H1 (cell line): ENCODE results near the gene ARHGAP26. TPM values are rescaled to one million over a fixed set of nuclear protein-coding genes. Genes with fewer than 3 reads are reported as not detected.

Experiments
- CTCF ChIA-PET: fragments of 300-600 bp; sonication (Branson Sonifier 250); formaldehyde crosslinking; loops from one replicate; lab custom pipeline; 2021; ENCODE audit not compliant: partially characterized antibody; lab: Charles Lee
- POLR2A ChIA-PET: fragments of 300-600 bp; sonication (Branson Sonifier 250); formaldehyde crosslinking; loops from one replicate; lab custom pipeline; 2021; ENCODE audit warnings: inconsistent platforms; ENCODE audit not compliant: partially characterized antibody; lab: Charles Lee
- DNase-seq, 2 experiments: peaks; one replicate each; pipeline versions ENCODE4 v3.0.0 to v3.0.0-alpha.2; 2010 to 2022; ENCODE audit warnings: low spot score in 2 of 2, low read depth in 1 of 2, mixed read lengths in 1 of 2
- FAIRE-seq: peaks from 2 replicates; lab custom pipeline; 2011; peaks lifted over from hg19 to GRCh38; lab: Jason Lieb, UNC
- H2AFZ ChIP-seq: 2 replicates; pipeline ENCODE4 v1.8.1; 2012; ENCODE audit warnings: low read length, inconsistent platforms
- H2AK5ac ChIP-seq: 2 replicates; pipeline ENCODE4 v1.6.1; 2013; ENCODE audit warnings: low read depth, low read length
- H2BK120ac ChIP-seq: replicated peaks from 2 replicates; pipeline ENCODE3; 2013; ENCODE audit warnings: low read depth, low read length, inconsistent platforms
- H2BK12ac ChIP-seq: 2 replicates; pipeline ENCODE4 v1.6.1; 2013; ENCODE audit warnings: low read depth, low read length
- H2BK15ac ChIP-seq: 2 replicates; pipeline ENCODE4 v1.6.1; 2013; ENCODE audit warnings: low read length
- H2BK20ac ChIP-seq: 2 replicates; pipeline ENCODE4 v1.6.1; 2013; ENCODE audit warnings: low read length
- H2BK5ac ChIP-seq: 2 replicates; pipeline ENCODE4 v1.6.1; 2013; ENCODE audit warnings: low read depth, low read length
- H3K14ac ChIP-seq: 2 replicates; pipeline ENCODE4 v1.6.1; 2013; ENCODE audit warnings: inconsistent platforms; ENCODE audit not compliant: insufficient read length
- H3K18ac ChIP-seq: 2 replicates; pipeline ENCODE4 v1.6.1; 2013; ENCODE audit warnings: low read length; ENCODE audit errors: extremely low read depth
- H3K23ac ChIP-seq: 2 replicates; pipeline ENCODE4 v1.6.1; 2013; ENCODE audit warnings: inconsistent platforms; ENCODE audit not compliant: insufficient read length
- H3K23me2 ChIP-seq: 2 replicates; pipeline ENCODE4 v1.6.1; 2013; ENCODE audit warnings: low read depth, low read length
- H3K27ac ChIP-seq: 2 replicates; pipeline ENCODE4 v1.6.1; 2011; ENCODE audit warnings: low read depth, low read length, inconsistent platforms
- H3K27me3 ChIP-seq, 4 experiments: replicated peaks in 1 of 4; 1 replicate in 1 of 4; 2 replicates in 3 of 4; pipeline versions ENCODE4 v1.6.1 to v1.8.1; 2011 to 2013; ENCODE audit warnings: low read length in 3 of 4, mild to moderate bottlenecking in 3 of 4, inconsistent platforms in 2 of 4, mixed read lengths in 2 of 4, moderate library complexity in 1 of 4; ENCODE audit not compliant: control insufficient read depth in 3 of 4, insufficient read depth in 3 of 4; ENCODE audit errors: extremely low read depth in 1 of 4
- H3K36me3 ChIP-seq, 4 experiments: 2 replicates each; pipeline versions ENCODE4 v1.6.1 to v1.8.1; 2011 to 2013; ENCODE audit warnings: mild to moderate bottlenecking in 4 of 4, low read length in 3 of 4, moderate library complexity in 2 of 4, control low read depth in 1 of 4, inconsistent platforms in 1 of 4; ENCODE audit not compliant: insufficient read depth in 4 of 4, control insufficient read depth in 2 of 4
- H3K4ac ChIP-seq: replicated peaks from 2 replicates; pipeline ENCODE3; 2013; ENCODE audit warnings: low read length, low read depth, mixed read lengths, inconsistent platforms; ENCODE audit not compliant: insufficient read length
- H3K4me1 ChIP-seq, 4 experiments: replicated peaks in 1 of 4; 1 replicate in 1 of 4; 2 replicates in 3 of 4; pipeline versions ENCODE4 v1.6.1 to v1.8.1; 2011 to 2013; ENCODE audit warnings: low read length in 3 of 4, inconsistent platforms in 2 of 4, mixed read lengths in 1 of 4; ENCODE audit not compliant: insufficient read depth in 4 of 4, control insufficient read depth in 3 of 4
- H3K4me2 ChIP-seq, 2 experiments: 2 replicates each; pipeline versions ENCODE4 v1.6.1 to v1.8.1; 2011 to 2013; ENCODE audit warnings: low read depth in 2 of 2, low read length in 2 of 2, control low read depth in 1 of 2, inconsistent platforms in 1 of 2, mild to moderate bottlenecking in 1 of 2; ENCODE audit not compliant: insufficient read depth in 1 of 2
- H3K4me3 ChIP-seq, 4 experiments: fragments of 200-600, 300-600 bp in 1 of 4; sonication (generic), shearing (Covaris generic), sonication (Bioruptor Twin) in 1 of 4; 2 replicates each; pipeline versions ENCODE4 v1.5.1 to v1.8.1; 2011 to 2016; ENCODE audit warnings: low read length in 4 of 4, low read depth in 3 of 4, control low read depth in 2 of 4, inconsistent platforms in 2 of 4, mild to moderate bottlenecking in 2 of 4, mixed read lengths in 1 of 4, moderate library complexity in 1 of 4; ENCODE audit not compliant: insufficient read depth in 2 of 4; ENCODE audit errors: extremely low read depth in 1 of 4
- H3K56ac ChIP-seq: replicated peaks from 2 replicates; pipeline ENCODE3; 2013; ENCODE audit warnings: low read depth, mild to moderate bottlenecking, mixed read lengths, low read length, inconsistent platforms; ENCODE audit not compliant: insufficient read length
- H3K79me1 ChIP-seq: 2 replicates; pipeline ENCODE4 v1.6.1; 2013; ENCODE audit warnings: low read depth, low read length, control low read depth
- H3K79me2 ChIP-seq, 2 experiments: 2 replicates each; pipeline versions ENCODE4 v1.6.1 to v1.8.1; 2012 to 2013; ENCODE audit warnings: low read length in 2 of 2, mild to moderate bottlenecking in 2 of 2, inconsistent platforms in 1 of 2; ENCODE audit not compliant: insufficient read depth in 2 of 2, control insufficient read depth in 1 of 2
- H3K9ac ChIP-seq, 4 experiments: replicated peaks in 1 of 4; 1 replicate in 1 of 4; 2 replicates in 3 of 4; pipeline versions ENCODE4 v1.6.1 to v1.8.1; 2011 to 2013; ENCODE audit warnings: low read depth in 3 of 4, low read length in 3 of 4, control low read depth in 2 of 4, mild to moderate bottlenecking in 2 of 4, moderate library complexity in 2 of 4, inconsistent platforms in 1 of 4; ENCODE audit errors: extremely low read depth in 1 of 4
- H3K9me3 ChIP-seq, 2 experiments: 2 replicates each; pipeline versions ENCODE4 v1.6.1 to v1.8.1; 2012 to 2013; ENCODE audit warnings: mild to moderate bottlenecking in 2 of 2, moderate library complexity in 2 of 2, control low read depth in 1 of 2, inconsistent platforms in 1 of 2, low read depth in 1 of 2, low read length in 1 of 2, mixed read lengths in 1 of 2; ENCODE audit not compliant: insufficient read depth in 2 of 2
- H4K20me1 ChIP-seq, 2 experiments: replicated peaks in 1 of 2; 2 replicates each; pipeline versions ENCODE3 to v1.8.1; 2011 to 2013; ENCODE audit warnings: inconsistent platforms in 2 of 2, low read length in 2 of 2, mild to moderate bottlenecking in 1 of 2; ENCODE audit not compliant: insufficient read depth in 2 of 2, control insufficient read depth in 1 of 2
- H4K5ac ChIP-seq: 2 replicates; pipeline ENCODE4 v1.6.1; 2013; ENCODE audit warnings: low read length, low read depth, mixed read lengths, inconsistent platforms; ENCODE audit not compliant: insufficient read length
- H4K8ac ChIP-seq: 2 replicates; pipeline ENCODE4 v1.8.0; 2013; ENCODE audit warnings: mild to moderate bottlenecking, moderate library complexity, low read length, inconsistent platforms; ENCODE audit not compliant: insufficient read depth; ENCODE audit errors: extremely low read depth
- H4K91ac ChIP-seq: replicated peaks from 2 replicates; pipeline ENCODE3; 2013; ENCODE audit warnings: low read length, mixed read lengths, inconsistent platforms; ENCODE audit not compliant: insufficient read length
- BRCA1 ChIP-seq: IDR thresholded peaks from 2 replicates; pipeline ENCODE4 v1.6.1; 2012; ENCODE audit warnings: low read depth, low read length, improper control_type of control experiment
- CBX5 ChIP-seq: fragments of 300-800, 300-1000 bp; sonication (generic); IDR thresholded peaks from 2 replicates; pipeline ENCODE4 v1.7.1; 2016; ENCODE audit warnings: antibody characterized with exemption, low read length, low read depth
- CHD2 ChIP-seq: IDR thresholded peaks from 2 replicates; pipeline ENCODE4 v1.6.1; 2012; ENCODE audit warnings: low read length, improper control_type of control experiment
- CREB1 ChIP-seq: IDR thresholded peaks from 2 replicates; pipeline ENCODE4 v1.6.1; 2012; ENCODE audit warnings: inconsistent platforms
- CTBP2 ChIP-seq: IDR thresholded peaks from 2 replicates; pipeline ENCODE4 v1.7.0; 2011; ENCODE audit warnings: borderline replicate concordance, mild to moderate bottlenecking, moderate library complexity, mixed read lengths, low read length; ENCODE audit not compliant: insufficient read depth, insufficient read length
- CTCF ChIP-seq, 3 experiments: IDR thresholded peaks; 1 replicate in 2 of 3; 2 replicates in 1 of 3; pipeline versions ENCODE4 v1.5.1 to v1.6.1; 2011; ENCODE audit warnings: low read length in 3 of 3, mild to moderate bottlenecking in 3 of 3, inconsistent platforms in 2 of 3, low read depth in 1 of 3, moderate library complexity in 1 of 3; ENCODE audit not compliant: insufficient read depth in 1 of 3; ENCODE audit errors: control extremely low read depth in 1 of 3
- EZH2 ChIP-seq: fragments of 200-600 bp; sonication (generic); IDR thresholded peaks from 2 replicates; pipeline ENCODE4 v1.7.1; 2012; ENCODE audit warnings: low read depth, mild to moderate bottlenecking, moderate library complexity, low read length, inconsistent platforms; ENCODE audit not compliant: severe bottlenecking
- KDM5A ChIP-seq: fragments of 200-600 bp; IDR thresholded peaks from 2 replicates; pipeline ENCODE4 v1.7.1; 2012; ENCODE audit warnings: mild to moderate bottlenecking, low read length, inconsistent platforms, mixed read lengths
- NANOG ChIP-seq: IDR thresholded peaks from 2 replicates; pipeline ENCODE4 v1.6.1; 2011; ENCODE audit warnings: low read length, low read depth, mild to moderate bottlenecking, inconsistent platforms; ENCODE audit not compliant: insufficient read depth, poor library complexity, severe bottlenecking
- TCF12 ChIP-seq: IDR thresholded peaks from 2 replicates; pipeline ENCODE4 v1.6.1; 2011; ENCODE audit warnings: low read depth, mild to moderate bottlenecking, low read length
- WGBS, 2 experiments: shearing (Covaris generic) in 1 of 2; methylation state at CpG; one replicate each; pipeline versions ENCODE4 v1.1.6 to v1.1.7; 2013 to 2015; ENCODE audit warnings: low lambda C conversion rate in 2 of 2, mixed read lengths in 2 of 2, inconsistent platforms in 1 of 2, low coverage in 1 of 2, missing lambda C conversion rate in 1 of 2; ENCODE audit not compliant: insufficient replicate concordance in 2 of 2, insufficient coverage in 1 of 2, insufficient read length in 1 of 2; ENCODE audit errors: extremely low coverage in 1 of 2, missing lambda C conversion rate in 1 of 2; 5-methylcytosine and 5-hydroxymethylcytosine counted together
- polyA plus RNA-seq, 7 experiments: library from polyadenylated mRNA; depleted of rRNA in 3 of 7; stranded (reverse) in 5 of 7; unstranded in 2 of 7; fragments of >200 nt in 5 of 7; fragments of 200-250 nt in 2 of 7; gene quantifications; 1 replicate in 5 of 7; 2 replicates in 1 of 7; 4 replicates in 1 of 7; pipeline versions ENCODE4 v1.2.1 to v1.2.3, GENCODE V29; 2011 to 2013; ENCODE audit warnings: missing spikeins in 2 of 7, mixed read lengths in 2 of 7
- total RNA-seq: library from RNA; stranded (reverse); fragmentation: NEBNext Ultra II Directional; extraction: Animal tissue kit (Norgen Biotek cat#: 25700); gene quantifications from 2 replicates; pipeline ENCODE4 v1.2.1, GENCODE V29; 2021
- TF ChIP-seq, protein P1 (sequence below): IDR thresholded peaks from 2 replicates; pipeline ENCODE4 v1.6.1; 2012; ENCODE audit warnings: inconsistent platforms

The ARHGAP26 gene
- total and polyA plus RNA-seq, 2 of the 8 experiments (the other 6 are each of a cell fraction or from before 2014, with no cell fraction given): 7.1 to 24.8 TPM

GRCh38 chr5:143188692-143189091 is 418.5 kb downstream of the ARHGAP26 start:
- CTCF ChIA-PET: interaction anchor here (0.9 to 1.1 kb wide), 2 partner anchors 70 to 83 kb away, joined by 3 to 4 read pairs; no protein-coding TSS in a partner anchor
- Histone ChIP-seq H4K91ac (no peak overlapping the region), H2BK120ac (no peak overlapping the region), H3K18ac (no peak overlapping the region), H2BK5ac (no peak overlapping the region), H3K27me3 (no peaks in the 10 kb centered on the region), H4K20me1 (no peaks in the 10 kb centered on the region), H3K79me1 (no peaks in the 10 kb centered on the region), H2BK20ac (no peak overlapping the region)
- FAIRE-seq: no peak
- TF ChIP-seq CBX5: no peak
- TF ChIP-seq CTBP2: no peak
- TF ChIP-seq EZH2: no peak
- no peak for TF ChIP-seq BRCA1
- TF ChIP-seq, protein P1, sequence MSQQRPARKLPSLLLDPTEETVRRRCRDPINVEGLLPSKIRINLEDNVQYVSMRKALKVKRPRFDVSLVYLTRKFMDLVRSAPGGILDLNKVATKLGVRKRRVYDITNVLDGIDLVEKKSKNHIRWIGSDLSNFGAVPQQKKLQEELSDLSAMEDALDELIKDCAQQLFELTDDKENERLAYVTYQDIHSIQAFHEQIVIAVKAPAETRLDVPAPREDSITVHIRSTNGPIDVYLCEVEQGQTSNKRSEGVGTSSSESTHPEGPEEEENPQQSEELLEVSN: no peak
- no peak for TF ChIP-seq CHD2
- no peak for TF ChIP-seq CREB1
- TF ChIP-seq TCF12: no peak
- no peak for TF ChIP-seq CTCF (IDR thresholded peaks at IDR 0.05; ENCODE audit: control extremely low read depth in 1 of 3, insufficient read depth in 1 of 3, low read depth in 1 of 3, low read length in 3 of 3)
- TF ChIP-seq KDM5A: no peak
- no peak for TF ChIP-seq NANOG
- TF ChIP-seq, all 59 proteins: peak for 0
- Histone ChIP-seq H3K14ac (no peak overlapping the region), H3K23me2 (no peaks in the 10 kb centered on the region), H3K27ac (no peak overlapping the region), H2BK12ac (no peak overlapping the region), H4K5ac (no peak overlapping the region), H3K4me1 (no peaks in the 10 kb centered on the region), H4K8ac (no peak overlapping the region), H3K23ac (no peak overlapping the region), H3K9ac (no peak overlapping the region), H3K4ac (no peak overlapping the region), H2AFZ (no peak overlapping the region), H3K9me3 (no peaks in the 10 kb centered on the region), H2AK5ac (no peak overlapping the region), H2BK15ac (no peak overlapping the region), H3K56ac (no peak overlapping the region), H3K79me2 (no peaks in the 10 kb centered on the region), H3K4me3 (no peak overlapping the region), H3K36me3 (no peaks in the 10 kb centered on the region), H3K4me2 (no peak overlapping the region)
- no peak for DNase-seq
- WGBS, 2 experiments: 90% methylated on average over 3 of the region's 3 CpGs; no CpG with 5 or more reads in 1 of the 2 experiments
- POLR2A ChIA-PET: no interaction called here
